ENCODE measurements around the gene ANKRD65. TPM values are rescaled to one million over a fixed set of nuclear protein-coding genes. Genes with fewer than 3 reads are reported as not detected.
"Not testable (repeated sequence)": the region's sequence is repeated elsewhere in the genome, so short reads cannot be mapped to it uniquely, and the experiment has no call there.

ANKRD65 gene
- total RNA-seq, 2 donors from 2014 or later: 33.7 to 34.9 TPM

GRCh38 chr1:1390675-1391074 lies 30.4 kb downstream of the ANKRD65 start:
- Histone ChIP-seq H3K36me3 (peaks cover 37 to 57% of the 10 kb centered on the region in 2 donors), H3K4me3 (no peak overlapping the region), H3K4me1 (replicated peaks) (no peaks in the 10 kb centered on the region), H3K27me3 (replicated peaks; ENCODE audit: insufficient read depth) (no peaks in the 10 kb centered on the region), H3K27ac (no peak overlapping the region), H3K9me3 (no peaks in the 10 kb centered on the region)
- intact Hi-C loops (cut with DNase I): no loop called here
- TF ChIP-seq, protein P1, sequence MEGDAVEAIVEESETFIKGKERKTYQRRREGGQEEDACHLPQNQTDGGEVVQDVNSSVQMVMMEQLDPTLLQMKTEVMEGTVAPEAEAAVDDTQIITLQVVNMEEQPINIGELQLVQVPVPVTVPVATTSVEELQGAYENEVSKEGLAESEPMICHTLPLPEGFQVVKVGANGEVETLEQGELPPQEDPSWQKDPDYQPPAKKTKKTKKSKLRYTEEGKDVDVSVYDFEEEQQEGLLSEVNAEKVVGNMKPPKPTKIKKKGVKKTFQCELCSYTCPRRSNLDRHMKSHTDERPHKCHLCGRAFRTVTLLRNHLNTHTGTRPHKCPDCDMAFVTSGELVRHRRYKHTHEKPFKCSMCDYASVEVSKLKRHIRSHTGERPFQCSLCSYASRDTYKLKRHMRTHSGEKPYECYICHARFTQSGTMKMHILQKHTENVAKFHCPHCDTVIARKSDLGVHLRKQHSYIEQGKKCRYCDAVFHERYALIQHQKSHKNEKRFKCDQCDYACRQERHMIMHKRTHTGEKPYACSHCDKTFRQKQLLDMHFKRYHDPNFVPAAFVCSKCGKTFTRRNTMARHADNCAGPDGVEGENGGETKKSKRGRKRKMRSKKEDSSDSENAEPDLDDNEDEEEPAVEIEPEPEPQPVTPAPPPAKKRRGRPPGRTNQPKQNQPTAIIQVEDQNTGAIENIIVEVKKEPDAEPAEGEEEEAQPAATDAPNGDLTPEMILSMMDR (IDR thresholded peaks at IDR 0.05): no peak
- no peak for TF ChIP-seq POLR2AphosphoS5 (IDR thresholded peaks at IDR 0.05)
- DNase-seq (ENCODE audit: low spot score): no peak
- WGBS: 91% methylated on average over 12 of the region's 12 CpGs

DNA sequence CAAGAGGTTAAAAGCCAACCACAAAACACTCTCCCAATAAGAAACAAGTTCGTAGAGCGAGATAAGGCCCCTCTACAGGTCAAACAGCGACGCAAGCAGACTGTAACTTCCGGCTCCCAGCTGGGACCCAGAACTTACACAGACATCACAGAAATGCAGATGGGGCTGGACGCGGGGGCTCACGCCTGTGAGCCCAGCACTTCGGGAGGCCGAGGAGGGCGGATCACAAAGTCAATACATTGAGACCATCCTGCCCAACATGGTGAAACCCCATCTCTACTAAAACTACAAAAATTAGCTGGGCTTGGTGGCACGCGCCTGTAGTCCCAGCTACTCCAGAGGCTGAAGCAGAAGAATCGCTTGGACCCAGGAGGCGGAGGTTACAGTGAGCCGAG lies 33.0 kb downstream of the ANKRD65 start:
- Histone ChIP-seq H3K36me3 (peaks cover 36 to 49% of the 10 kb centered on the region in 2 donors), H3K4me1 (replicated peaks) (no peaks in the 10 kb centered on the region), H3K9me3 (no peaks in the 10 kb centered on the region), H3K27ac (no peak overlapping the region), H3K27me3 (replicated peaks; ENCODE audit: insufficient read depth) (no peaks in the 10 kb centered on the region), H3K4me3 (no peak overlapping the region)
- DNase-seq (ENCODE audit: low spot score): no peak
- WGBS: 93% methylated on average over 16 of the region's 16 CpGs
- TF ChIP-seq, protein P1 (IDR thresholded peaks at IDR 0.05): no peak
- TF ChIP-seq POLR2A (IDR thresholded peaks at IDR 0.05) (no peak), POLR2AphosphoS5 (IDR thresholded peaks at IDR 0.05) (no peak)
- intact Hi-C loops (cut with DNase I): no loop called here

GRCh38 chr1:1387098-1388077 lies 33.7 kb downstream of the ANKRD65 start:
- Histone ChIP-seq H3K27ac (no peak overlapping the region), H3K9me3 (no peaks in the 10 kb centered on the region), H3K4me3 (no peak overlapping the region), H3K27me3 (replicated peaks; ENCODE audit: insufficient read depth) (no peaks in the 10 kb centered on the region), H3K4me1 (replicated peaks) (no peaks in the 10 kb centered on the region), H3K36me3 (peaks cover 31 to 42% of the 10 kb centered on the region in 2 donors)
- WGBS: 95% methylated on average over 50 of the region's 50 CpGs
- TF ChIP-seq, protein P1 (IDR thresholded peaks at IDR 0.05): no peak
- TF ChIP-seq POLR2A (IDR thresholded peaks at IDR 0.05): no peak
- no peak for TF ChIP-seq POLR2AphosphoS5 (IDR thresholded peaks at IDR 0.05)
- DNase-seq (ENCODE audit: low spot score): no peak
- intact Hi-C loops (cut with DNase I): no loop called here

DNA sequence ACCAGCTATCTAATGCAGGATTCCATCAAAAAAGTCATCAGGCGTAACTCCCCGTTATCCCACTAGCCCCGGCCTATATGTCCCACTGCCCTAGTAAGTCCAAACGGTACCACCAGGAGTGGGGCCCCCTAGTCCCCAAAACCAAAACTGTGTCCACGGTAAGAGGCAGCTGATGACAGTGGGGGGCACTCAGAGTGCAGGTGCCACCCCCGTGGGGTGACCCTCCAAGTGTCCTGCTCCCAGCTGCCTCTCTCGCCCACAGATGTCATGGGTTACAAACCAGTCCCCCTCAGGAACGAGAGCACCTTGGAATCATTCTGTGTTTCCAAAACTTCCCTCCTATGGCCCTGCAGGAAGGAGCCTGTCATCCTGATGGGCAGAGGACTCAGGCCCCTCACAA lies 35.1 kb downstream of the ANKRD65 start:
- TF ChIP-seq, protein P1 (IDR thresholded peaks at IDR 0.05): no peak
- no peak for TF ChIP-seq POLR2A (IDR thresholded peaks at IDR 0.05)
- H3K4me1 ChIP-seq (replicated peaks): no peaks in the 10 kb centered on the region
- DNase-seq (ENCODE audit: low spot score): no peak
- H3K9me3 ChIP-seq: no peaks in the 10 kb centered on the region
- H3K27me3 ChIP-seq (replicated peaks; ENCODE audit: insufficient read depth): no peaks in the 10 kb centered on the region
- 90% methylated on average over 8 of the region's 8 CpGs for WGBS
- peaks cover 28 to 33% of the 10 kb centered on the region in 2 donors for H3K36me3 ChIP-seq
- H3K4me3 ChIP-seq: no peak overlapping the region
- no peak overlapping the region for H3K27ac ChIP-seq
- intact Hi-C loops (cut with DNase I): no loop called here

- DNase-seq (ENCODE audit: low spot score); H3K27ac ChIP-seq; H3K4me1 ChIP-seq (replicated peaks); H3K9me3 ChIP-seq; intact Hi-C loops (cut with DNase I); H3K27me3 ChIP-seq (replicated peaks; ENCODE audit: insufficient read depth); H3K4me3 ChIP-seq: not testable (repeated sequence)
- peaks cover 27 to 28% of the 10 kb centered on the region in 2 donors for H3K36me3 ChIP-seq
- WGBS: 92% methylated on average over 29 of the region's 29 CpGs
Measured at GRCh38 chr1:1385339-1385738, 35.7 kb downstream of the ANKRD65 start.
